GM23338 (cell line): ENCODE data around the gene NR4A2. TPM values are rescaled to one million over a fixed set of nuclear protein-coding genes. Genes with fewer than 3 reads are reported as not detected.
A peak's percentile ranks its signal among the peaks of the same experiment; 100 is the strongest.

Source experiments
- ATAC-seq: fragments of 200-7000 bp; cut with Tn5 transposase; 3 replicates; pipeline ENCODE4 v1.9.1; 2020
- DNase-seq: peaks from one replicate; pipeline ENCODE4 v3.0.0-alpha.2; 2015; ENCODE audit warnings: low spot score
- H2AFZ ChIP-seq: fragments of 200-600 bp; sonication (generic); 2 replicates; pipeline ENCODE4 v1.8.0; 2016; ENCODE audit warnings: antibody characterized with exemption, mild to moderate bottlenecking, moderate library complexity
- H3F3A ChIP-seq: fragments of 200-600 bp; sonication (generic); replicated peaks from 2 replicates; pipeline ENCODE4 v1.8.0; 2017; ENCODE audit warnings: antibody characterized with exemption, mixed run types, low read depth
- H3K27ac ChIP-seq: fragments of 200-600 bp; sonication (generic); 2 replicates; pipeline ENCODE4 v1.6.1; 2016; ENCODE audit warnings: low read depth
- H3K27me3 ChIP-seq: fragments of 200-600 bp; sonication (generic); 2 replicates; pipeline ENCODE4 v1.8.0; 2016; ENCODE audit warnings: mild to moderate bottlenecking, mixed run types, moderate library complexity; ENCODE audit not compliant: insufficient read depth
- H3K36me3 ChIP-seq: fragments of 200-600 bp; sonication (generic); 2 replicates; pipeline ENCODE4 v1.8.0; 2016; ENCODE audit warnings: mild to moderate bottlenecking; ENCODE audit not compliant: insufficient read depth
- H3K4me1 ChIP-seq: fragments of 200-600 bp; sonication (generic); 2 replicates; pipeline ENCODE4 v1.8.0; 2016; ENCODE audit warnings: mild to moderate bottlenecking, moderate library complexity; ENCODE audit not compliant: insufficient read depth
- H3K4me2 ChIP-seq: fragments of 200-600 bp; sonication (generic); 2 replicates; pipeline ENCODE4 v1.7.1; 2017; ENCODE audit warnings: mixed run types
- H3K4me3 ChIP-seq: fragments of 200-600 bp; sonication (generic); 2 replicates; pipeline ENCODE4 v1.6.1; 2016; ENCODE audit warnings: mixed run types
- H3K79me2 ChIP-seq: fragments of 200-600 bp; sonication (generic); replicated peaks from 2 replicates; pipeline ENCODE4 v1.8.0; 2017; ENCODE audit warnings: mild to moderate bottlenecking; ENCODE audit not compliant: insufficient read depth
- H3K9me2 ChIP-seq: fragments of 200-600 bp; sonication (generic); 2 replicates; pipeline ENCODE4 v1.8.0; 2017; ENCODE audit not compliant: insufficient read depth
- H4K20me1 ChIP-seq: fragments of 200-600 bp; sonication (generic); replicated peaks from 2 replicates; pipeline ENCODE4 v1.8.0; 2017; ENCODE audit warnings: mild to moderate bottlenecking; ENCODE audit not compliant: insufficient read depth
- H3K27ac Mint-ChIP-seq: 2 replicates; pipeline ENCODE4 v1.8.0; 2020; ENCODE audit warnings: inconsistent platforms, mild to moderate bottlenecking, moderate library complexity, mixed read lengths
- H3K27me3 Mint-ChIP-seq: 3 replicates; pipeline ENCODE4 v1.8.0; 2022; ENCODE audit warnings: low read depth, mild to moderate bottlenecking, moderate library complexity, mixed read lengths, inconsistent platforms; ENCODE audit not compliant: insufficient read depth, poor library complexity
- H3K36me3 Mint-ChIP-seq: 3 replicates; pipeline ENCODE4 v1.8.0; 2021; ENCODE audit warnings: low read depth, mild to moderate bottlenecking, inconsistent platforms, moderate library complexity, mixed read lengths
- H3K4me1 Mint-ChIP-seq: 3 replicates; pipeline ENCODE4 v1.8.0; 2020; ENCODE audit warnings: mild to moderate bottlenecking, inconsistent platforms, mixed read lengths
- H3K4me3 Mint-ChIP-seq: 3 replicates; pipeline ENCODE4 v1.8.0; 2021; ENCODE audit warnings: moderate library complexity, mild to moderate bottlenecking, inconsistent platforms, mixed read lengths
- H3K9me3 Mint-ChIP-seq: 3 replicates; pipeline ENCODE4 v1.8.0; 2020; ENCODE audit warnings: moderate library complexity, mild to moderate bottlenecking, inconsistent platforms, mixed read lengths
- CTCF ChIP-seq, 2 experiments: fragments of 200-600 bp in 1 of 2; sonication (generic) in 1 of 2; conservative IDR thresholded peaks; 2 replicates each; pipeline versions ENCODE4 v1.5.1 to v1.6.1; 2016 to 2017; ENCODE audit warnings: antibody characterized with exemption in 2 of 2, low read depth in 2 of 2, mild to moderate bottlenecking in 2 of 2, moderate library complexity in 1 of 2
- EZH2 ChIP-seq: fragments of 200-600 bp; sonication (generic); IDR thresholded peaks from one replicate; pipeline ENCODE4 v1.8.0; 2017; ENCODE audit warnings: antibody characterized with exemption, mild to moderate bottlenecking, low read depth; ENCODE audit not compliant: unreplicated experiment
- EZH2phosphoT487 ChIP-seq: fragments of 200-600 bp; sonication (generic); IDR thresholded peaks from one replicate; pipeline ENCODE4 v1.8.1; 2018; ENCODE audit warnings: antibody characterized with exemption; ENCODE audit not compliant: unreplicated experiment
- JUNB ChIP-seq: IDR thresholded peaks from one replicate; pipeline ENCODE4 v1.6.1; 2016; ENCODE audit warnings: antibody characterized with exemption; ENCODE audit not compliant: unreplicated experiment
- POLR2AphosphoS5 ChIP-seq: IDR thresholded peaks from 2 replicates; pipeline ENCODE4 v1.6.1; 2016; ENCODE audit warnings: antibody characterized with exemption, low read depth
- STAT1 ChIP-seq: IDR thresholded peaks from one replicate; pipeline ENCODE4 v1.6.1; 2016; ENCODE audit warnings: antibody characterized with exemption; ENCODE audit not compliant: unreplicated experiment
- ZNF331 ChIP-seq: fragments of 250-450 bp; sonication (Bioruptor Pico); IDR thresholded peaks from 2 replicates; pipeline ENCODE4 v1.5.0; 2020; ENCODE audit warnings: low read depth, mild to moderate bottlenecking, moderate library complexity
- ZNF462 ChIP-seq: fragments of 250-450 bp; sonication (Bioruptor Pico); IDR thresholded peaks from 2 replicates; pipeline ENCODE4 v1.5.0; 2020; ENCODE audit warnings: mild to moderate bottlenecking, moderate library complexity
- polyA plus RNA-seq: library from polyadenylated mRNA; unstranded; fragments of >200 nt; fragmentation: Nextera tagmentation; extraction: Ambion mirVana; gene quantifications from 2 replicates; pipeline ENCODE4 v1.2.1, GENCODE V29; 2016
- total RNA-seq: library from RNA; depleted of rRNA; stranded (reverse); fragments of >200 nt; shearing (Covaris generic); gene quantifications from 2 replicates; pipeline ENCODE4 v1.2.3, GENCODE V29; 2014
- TF ChIP-seq, protein P1 (sequence below): IDR thresholded peaks from one replicate; pipeline ENCODE4 v1.6.1; 2018; ENCODE audit warnings: antibody characterized with exemption; ENCODE audit not compliant: unreplicated experiment

Gene NR4A2
- total and polyA plus RNA-seq, 2 experiments from 2014 or later: 0.49 to 0.71 TPM

DNA sequence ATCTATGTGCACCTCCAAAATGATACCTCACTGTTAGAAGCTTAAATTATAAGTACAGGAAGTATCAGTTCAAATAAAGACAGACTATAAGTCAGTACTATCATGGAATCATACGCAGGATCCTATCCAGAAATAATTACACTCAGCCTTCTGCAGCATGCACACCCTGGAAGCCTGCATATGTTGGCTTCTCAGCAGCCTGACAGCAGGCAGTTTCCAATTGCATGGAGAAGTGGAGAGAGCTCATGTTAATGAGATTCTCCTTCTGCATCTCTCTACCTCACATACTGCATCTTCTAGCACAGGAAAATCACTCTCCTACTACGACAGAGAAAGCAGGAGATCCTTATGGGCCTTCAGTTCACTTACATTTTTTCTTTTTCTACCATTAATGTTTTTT lies 20.5 kb downstream of the NR4A2 start:
- no peaks in the 10 kb centered on the region for H3K9me2 ChIP-seq
- Mint-ChIP-seq H3K27me3 (no peaks in the 10 kb centered on the region), H3K27ac (no peak overlapping the region), H3K4me1 (no peaks in the 10 kb centered on the region; the same call in 1 of the 3 replicates), H3K36me3 (no peaks in the 10 kb centered on the region), H3K4me3 (no peak overlapping the region), H3K9me3 (no peaks in the 10 kb centered on the region)
- no peaks in the 10 kb centered on the region for H3K79me2 ChIP-seq
- no peak overlapping the region for H2AFZ ChIP-seq
- H3K27ac ChIP-seq: no peak overlapping the region
- no peaks in the 10 kb centered on the region for H4K20me1 ChIP-seq
- peak; percentile 28; the same call in 1 of the 3 replicates for ATAC-seq
- no peak overlapping the region for H3K4me3 ChIP-seq
- no peaks in the 10 kb centered on the region for H3K4me1 ChIP-seq
- DNase-seq: no peak
- H3K36me3 ChIP-seq: no peaks in the 10 kb centered on the region
- no peak overlapping the region for H3K4me2 ChIP-seq
- H3F3A ChIP-seq: no peaks in the 10 kb centered on the region
- TF ChIP-seq, protein P1, sequence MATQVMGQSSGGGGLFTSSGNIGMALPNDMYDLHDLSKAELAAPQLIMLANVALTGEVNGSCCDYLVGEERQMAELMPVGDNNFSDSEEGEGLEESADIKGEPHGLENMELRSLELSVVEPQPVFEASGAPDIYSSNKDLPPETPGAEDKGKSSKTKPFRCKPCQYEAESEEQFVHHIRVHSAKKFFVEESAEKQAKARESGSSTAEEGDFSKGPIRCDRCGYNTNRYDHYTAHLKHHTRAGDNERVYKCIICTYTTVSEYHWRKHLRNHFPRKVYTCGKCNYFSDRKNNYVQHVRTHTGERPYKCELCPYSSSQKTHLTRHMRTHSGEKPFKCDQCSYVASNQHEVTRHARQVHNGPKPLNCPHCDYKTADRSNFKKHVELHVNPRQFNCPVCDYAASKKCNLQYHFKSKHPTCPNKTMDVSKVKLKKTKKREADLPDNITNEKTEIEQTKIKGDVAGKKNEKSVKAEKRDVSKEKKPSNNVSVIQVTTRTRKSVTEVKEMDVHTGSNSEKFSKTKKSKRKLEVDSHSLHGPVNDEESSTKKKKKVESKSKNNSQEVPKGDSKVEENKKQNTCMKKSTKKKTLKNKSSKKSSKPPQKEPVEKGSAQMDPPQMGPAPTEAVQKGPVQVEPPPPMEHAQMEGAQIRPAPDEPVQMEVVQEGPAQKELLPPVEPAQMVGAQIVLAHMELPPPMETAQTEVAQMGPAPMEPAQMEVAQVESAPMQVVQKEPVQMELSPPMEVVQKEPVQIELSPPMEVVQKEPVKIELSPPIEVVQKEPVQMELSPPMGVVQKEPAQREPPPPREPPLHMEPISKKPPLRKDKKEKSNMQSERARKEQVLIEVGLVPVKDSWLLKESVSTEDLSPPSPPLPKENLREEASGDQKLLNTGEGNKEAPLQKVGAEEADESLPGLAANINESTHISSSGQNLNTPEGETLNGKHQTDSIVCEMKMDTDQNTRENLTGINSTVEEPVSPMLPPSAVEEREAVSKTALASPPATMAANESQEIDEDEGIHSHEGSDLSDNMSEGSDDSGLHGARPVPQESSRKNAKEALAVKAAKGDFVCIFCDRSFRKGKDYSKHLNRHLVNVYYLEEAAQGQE: no peak
- no peak for TF ChIP-seq EZH2phosphoT487
- no peak for TF ChIP-seq ZNF331 (CRISPR knock-in tag)
- no peak for TF ChIP-seq STAT1
- no peak for TF ChIP-seq CTCF (conservative IDR thresholded peaks at IDR 0.05; ENCODE audit: low read depth in 2 of 2)
- TF ChIP-seq EZH2: no peak
- TF ChIP-seq POLR2AphosphoS5: no peak
- no peak for TF ChIP-seq ZNF462 (CRISPR knock-in tag)
- no peak for TF ChIP-seq JUNB
- peaks cover 6% of the 10 kb centered on the region; the same call in 1 of the 2 replicates for H3K27me3 ChIP-seq
